ENCODE measurements around the gene TMEM260.
"Not testable (repeated sequence)": the region's sequence is repeated elsewhere in the genome, so short reads cannot be mapped to it uniquely, and the experiment has no call there.

The TMEM260 gene

GRCh38 chr14:56686416-56686815 lies 106.8 kb downstream of the TMEM260 start:
- no peak for DNase-seq

GRCh38 chr14:56687123-56687522 lies 107.5 kb downstream of the TMEM260 start:
- DNase-seq = no peak

- DNase-seq = no peak
Measured at GRCh38 chr14:56694609-56695008, 115.0 kb downstream of the TMEM260 start.

GRCh38 chr14:56695216-56695615 lies 115.6 kb downstream of the TMEM260 start:
- DNase-seq = not testable (repeated sequence)

Data from activated T-cell treated with anti-CD3 and anti-CD28 coated beads for 4 hours (primary cell).